Peyer's patch (tissue), 4 donors: Measurements from ENCODE around the gene RAB11FIP4. TPM values are rescaled to one million over a fixed set of nuclear protein-coding genes. Genes with fewer than 3 reads are reported as not detected.

ENCODE experiments used
- DNase-seq, 3 donors: peaks; one replicate each; pipeline ENCODE4 v3.0.0-alpha.2; 2017 to 2019
- H3K27ac ChIP-seq, 4 donors: fragments of 200-600 bp; sonication (generic); one replicate each; pipeline ENCODE4 v1.5.1; 2016 to 2019
- H3K27me3 ChIP-seq, 2 donors: fragments of 200-600 bp; sonication (generic); one replicate each; pipeline ENCODE4 v1.5.1; 2019
- H3K36me3 ChIP-seq, 3 donors: fragments of 200-600 bp; sonication (generic); one replicate each; pipeline ENCODE4 v1.5.1; 2016 to 2019
- H3K4me1 ChIP-seq, 4 donors: fragments of 200-600 bp; sonication (generic); one replicate each; pipeline ENCODE4 v1.5.1; 2016 to 2019
- H3K4me3 ChIP-seq, 4 donors: fragments of 200-600 bp; sonication (generic); 1 replicate in 3 of 4; 2 replicates in 1 of 4; pipeline ENCODE4 v1.5.1; 2016 to 2019; ENCODE audit warnings: mild to moderate bottlenecking in 1 of 4
- H3K9me3 ChIP-seq, 4 donors: fragments of 200-600 bp; sonication (generic); one replicate each; pipeline ENCODE4 v1.5.1; 2016 to 2019; ENCODE audit warnings: mild to moderate bottlenecking in 1 of 4
- CTCF ChIP-seq, 6 experiments: fragments of 450-650 bp in 4 of 6; fragments of 200-600 bp in 2 of 6; sonication (generic) in 1 of 6; IDR thresholded peaks; one replicate each; pipeline ENCODE4 v1.5.1; 2017 to 2019; ENCODE audit warnings: antibody characterized with exemption in 6 of 6, mild to moderate bottlenecking in 3 of 6, moderate library complexity in 1 of 6
- POLR2A ChIP-seq, 2 donors: fragments of 450-650 bp; IDR thresholded peaks; one replicate each; pipeline ENCODE4 v1.5.1; 2017; ENCODE audit warnings: antibody characterized with exemption in 2 of 2, mild to moderate bottlenecking in 2 of 2, moderate library complexity in 2 of 2
- total RNA-seq, 4 donors: library from RNA; depleted of rRNA; stranded (reverse); fragments of >200 nt; gene quantifications; one replicate each; pipeline ENCODE4 v1.1.0, GENCODE V29; 2016

Gene RAB11FIP4
- total RNA-seq, 4 donors from 2014 or later, result 52.8 to 69.3 (median 64.9) TPM

GRCh38 chr17:31414550-31414918 lies 23.1 kb downstream of the RAB11FIP4 start:
- H3K27ac ChIP-seq, result no peak overlapping the region
- DNase-seq, result no peak
- H3K4me1 ChIP-seq, result no peaks in the 10 kb centered on the region
- H3K9me3 ChIP-seq, result no peaks in the 10 kb centered on the region
- H3K4me3 ChIP-seq, result no peak overlapping the region
- no peaks in the 10 kb centered on the region for H3K27me3 ChIP-seq
- no peaks in the 10 kb centered on the region for H3K36me3 ChIP-seq
- no peak for TF ChIP-seq POLR2A (IDR thresholded peaks at IDR 0.05)
- TF ChIP-seq CTCF (IDR thresholded peaks at IDR 0.05), result no peak

- Histone ChIP-seq H3K27me3 (no peaks in the 10 kb centered on the region), H3K4me3 (no peak overlapping the region), H3K27ac (no peak overlapping the region), H3K4me1 (no peaks in the 10 kb centered on the region), H3K9me3 (no peaks in the 10 kb centered on the region), H3K36me3 (no peaks in the 10 kb centered on the region)
- DNase-seq, result no peak
- TF ChIP-seq CTCF (IDR thresholded peaks at IDR 0.05) (no peak), POLR2A (IDR thresholded peaks at IDR 0.05) (no peak)
Measured at GRCh38 chr17:31415004-31415454, 23.6 kb downstream of the RAB11FIP4 start.

GRCh38 chr17:31415640-31416502 lies 24.4 kb downstream of the RAB11FIP4 start:
- H3K4me3 ChIP-seq, result no peak overlapping the region
- no peak overlapping the region for H3K27ac ChIP-seq
- TF ChIP-seq CTCF (IDR thresholded peaks at IDR 0.05) (no peak), POLR2A (IDR thresholded peaks at IDR 0.05) (no peak)
- no peaks in the 10 kb centered on the region for H3K9me3 ChIP-seq
- no peaks in the 10 kb centered on the region for H3K36me3 ChIP-seq
- no peaks in the 10 kb centered on the region for H3K27me3 ChIP-seq
- no peaks in the 10 kb centered on the region for H3K4me1 ChIP-seq
- no peak for DNase-seq

GRCh38 chr17:31416503-31416923 lies 25.0 kb downstream of the RAB11FIP4 start:
- DNase-seq, result no peak
- no peak overlapping the region for H3K27ac ChIP-seq

GRCh38 chr17:31417051-31417792 lies 25.7 kb downstream of the RAB11FIP4 start:
- Histone ChIP-seq H3K4me3 (no peak overlapping the region), H3K36me3 (no peaks in the 10 kb centered on the region), H3K27ac (no peak overlapping the region), H3K4me1 (no peaks in the 10 kb centered on the region), H3K9me3 (no peaks in the 10 kb centered on the region), H3K27me3 (no peaks in the 10 kb centered on the region)
- TF ChIP-seq CTCF (IDR thresholded peaks at IDR 0.05) (no peak), POLR2A (IDR thresholded peaks at IDR 0.05) (no peak)
- no peak for DNase-seq

More at GRCh38 chr17:31416503-31416923, 25.0 kb downstream of the RAB11FIP4 start:
- Histone ChIP-seq H3K36me3 (no peaks in the 10 kb centered on the region), H3K4me3 (no peak overlapping the region), H3K9me3 (no peaks in the 10 kb centered on the region), H3K4me1 (no peaks in the 10 kb centered on the region), H3K27me3 (no peaks in the 10 kb centered on the region)
- no peak for TF ChIP-seq POLR2A (IDR thresholded peaks at IDR 0.05)
- TF ChIP-seq CTCF (IDR thresholded peaks at IDR 0.05), result no peak
